Loucy (cell line): ENCODE data around the gene ZNF135.

Source experiments
- H2AFZ ChIP-seq: fragments of 200-600 bp; sonication (generic); 2 replicates; pipeline ENCODE4 v1.6.0; 2016; ENCODE audit warnings: antibody characterized with exemption, mild to moderate bottlenecking, low read length, moderate library complexity
- H3F3A ChIP-seq: fragments of 200-600 bp; 2 replicates; pipeline ENCODE4 v1.6.0; 2016; ENCODE audit warnings: antibody characterized with exemption, low read depth, mild to moderate bottlenecking
- H3K27me3 ChIP-seq: fragments of 200-600 bp; sonication (generic); 2 replicates; pipeline ENCODE4 v1.6.1; 2014; ENCODE audit warnings: low read length, mild to moderate bottlenecking; ENCODE audit not compliant: insufficient read depth, poor library complexity, severe bottlenecking
- H3K36me3 ChIP-seq: fragments of 200-600 bp; sonication (generic); 2 replicates; pipeline ENCODE4 v1.6.1; 2016; ENCODE audit warnings: low read length; ENCODE audit not compliant: insufficient read depth
- H3K4me1 ChIP-seq: fragments of 200-600 bp; sonication (generic); 2 replicates; pipeline ENCODE4 v1.5.1; 2014; ENCODE audit warnings: low read length, mild to moderate bottlenecking; ENCODE audit not compliant: insufficient read depth, poor library complexity, severe bottlenecking
- H3K4me2 ChIP-seq: fragments of 200-600 bp; sonication (generic); 2 replicates; pipeline ENCODE4 v1.6.0; 2014; ENCODE audit warnings: antibody characterized with exemption, low read length, low read depth, mild to moderate bottlenecking; ENCODE audit not compliant: poor library complexity, severe bottlenecking
- H3K4me3 ChIP-seq: fragments of 200-600 bp; sonication (generic); 2 replicates; pipeline ENCODE4 v1.5.1; 2014; ENCODE audit warnings: low read length, mild to moderate bottlenecking, mixed read lengths; ENCODE audit not compliant: poor library complexity, severe bottlenecking
- H3K79me2 ChIP-seq: fragments of 200-600 bp; sonication (generic); 2 replicates; pipeline ENCODE4 v1.6.1; 2014; ENCODE audit warnings: low read length; ENCODE audit not compliant: insufficient read depth
- H3K9ac ChIP-seq: fragments of 200-600 bp; sonication (generic); 2 replicates; pipeline ENCODE4 v1.6.0; 2014; ENCODE audit warnings: mild to moderate bottlenecking, low read depth, low read length, moderate library complexity; ENCODE audit not compliant: poor library complexity, severe bottlenecking
- H3K9me2 ChIP-seq: fragments of 200-600 bp; sonication (generic); replicated peaks from 2 replicates; pipeline ENCODE4 v1.6.1; 2016; ENCODE audit warnings: low read depth, low read length, mixed read lengths
- H3K9me3 ChIP-seq: fragments of 200-600 bp; sonication (generic); 2 replicates; pipeline ENCODE4 v1.6.1; 2014; ENCODE audit warnings: mild to moderate bottlenecking, antibody characterized with exemption, low read length, low read depth; ENCODE audit not compliant: insufficient read depth
- H4K20me1 ChIP-seq: fragments of 200-600 bp; sonication (generic); 2 replicates; pipeline ENCODE4 v1.6.0; 2014; ENCODE audit warnings: antibody characterized with exemption, low read length, mild to moderate bottlenecking; ENCODE audit not compliant: insufficient read depth, poor library complexity, severe bottlenecking
- CTCF ChIP-seq: fragments of 200-600 bp; sonication (generic); conservative IDR thresholded peaks from 2 replicates; pipeline ENCODE4 v1.5.1; 2014; ENCODE audit warnings: mild to moderate bottlenecking, antibody characterized with exemption, low read length
- EZH2phosphoT487 ChIP-seq: fragments of 200-600 bp; IDR thresholded peaks from 2 replicates; pipeline ENCODE4 v1.6.1; 2018; ENCODE audit warnings: antibody characterized with exemption, mild to moderate bottlenecking, moderate library complexity, borderline replicate concordance

The ZNF135 gene

GRCh38 chr19:58037927-58038687 is 21.0 kb upstream of the ZNF135 start:
- Histone ChIP-seq H3F3A (no peaks in the 10 kb centered on the region), H3K9me2 (no peaks in the 10 kb centered on the region), H3K4me3 (no peak overlapping the region), H3K79me2 (no peaks in the 10 kb centered on the region), H3K27me3 (no peaks in the 10 kb centered on the region), H4K20me1 (no peaks in the 10 kb centered on the region), H3K9me3 (peaks cover 25% of the 10 kb centered on the region; the same call in 1 of the 2 replicates), H3K4me2 (no peak overlapping the region), H3K36me3 (no peaks in the 10 kb centered on the region), H3K4me1 (no peaks in the 10 kb centered on the region), H2AFZ (no peak overlapping the region), H3K9ac (no peak overlapping the region)
- no peak for TF ChIP-seq EZH2phosphoT487
- no peak for TF ChIP-seq CTCF

GRCh38 chr19:58038688-58039204 is 20.3 kb upstream of the ZNF135 start:
- Histone ChIP-seq H4K20me1 (no peaks in the 10 kb centered on the region), H3K79me2 (no peaks in the 10 kb centered on the region), H3K27me3 (no peaks in the 10 kb centered on the region), H3K4me3 (no peak overlapping the region), H3K9ac (no peak overlapping the region), H3K4me1 (no peaks in the 10 kb centered on the region), H3K36me3 (no peaks in the 10 kb centered on the region), H3K4me2 (no peak overlapping the region), H2AFZ (no peak overlapping the region), H3K9me3 (peaks cover 29% of the 10 kb centered on the region; the same call in 1 of the 2 replicates), H3K9me2 (no peaks in the 10 kb centered on the region), H3F3A (no peaks in the 10 kb centered on the region)
- no peak for TF ChIP-seq CTCF
- no peak for TF ChIP-seq EZH2phosphoT487

GRCh38 chr19:58040751-58041525 is 18.1 kb upstream of the ZNF135 start:
- H3K9ac ChIP-seq = no peak overlapping the region
- H3K79me2 ChIP-seq = no peaks in the 10 kb centered on the region
- H4K20me1 ChIP-seq = no peaks in the 10 kb centered on the region
- peaks cover 29% of the 10 kb centered on the region; the same call in 1 of the 2 replicates for H3K9me3 ChIP-seq
- H3K9me2 ChIP-seq = no peaks in the 10 kb centered on the region
- H3K36me3 ChIP-seq = no peaks in the 10 kb centered on the region
- no peaks in the 10 kb centered on the region for H3K4me1 ChIP-seq
- no peaks in the 10 kb centered on the region for H3F3A ChIP-seq
- H3K4me2 ChIP-seq = no peak overlapping the region
- H3K27me3 ChIP-seq = no peaks in the 10 kb centered on the region
- no peak overlapping the region for H3K4me3 ChIP-seq
- H2AFZ ChIP-seq = no peak overlapping the region
- TF ChIP-seq CTCF = no peak
- no peak for TF ChIP-seq EZH2phosphoT487
